Right renal pelvis (tissue), 4 donors: ENCODE measurements around the gene FBLN2. TPM values are rescaled to one million over a fixed set of nuclear protein-coding genes. Genes with fewer than 3 reads are reported as not detected.

Experiments used
- DNase-seq, 4 donors: peaks; one replicate each; pipeline ENCODE4 v3.0.0-alpha.2; 2013; ENCODE audit warnings: low read depth in 4 of 4, low spot score in 3 of 4, missing footprints in 1 of 4
- polyA plus RNA-seq, 4 donors: library from polyadenylated mRNA; unstranded; fragments of 120-200 nt; gene quantifications; one replicate each; pipeline ENCODE4 v1.2.1, GENCODE V29; 2013; ENCODE audit not compliant: insufficient read length in 4 of 4

FBLN2 gene
- polyA plus RNA-seq, 4 donors = 24.6 to 47.3 (median 28.5) TPM

DNA sequence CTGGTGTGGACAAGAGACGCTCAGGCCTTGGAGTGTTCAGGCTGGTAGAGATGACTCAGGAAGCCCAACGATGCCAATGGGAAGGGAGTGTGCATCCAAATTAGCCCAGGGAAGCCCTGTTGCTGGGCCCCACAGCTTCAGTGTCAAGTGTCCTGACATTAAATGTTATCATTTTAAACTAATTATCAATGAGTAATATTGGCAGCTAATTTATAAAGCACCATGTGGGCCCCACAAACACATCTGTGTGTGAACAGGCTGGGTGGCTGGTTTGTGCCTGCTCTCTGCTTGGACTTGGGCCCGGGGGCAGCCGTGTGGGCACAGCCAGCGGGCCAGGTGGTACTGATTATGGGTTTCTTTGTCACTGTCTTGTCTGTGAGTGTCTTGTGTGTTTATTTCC, 15.0 kb downstream of the FBLN2 start:
- DNase-seq = no peak

DNA sequence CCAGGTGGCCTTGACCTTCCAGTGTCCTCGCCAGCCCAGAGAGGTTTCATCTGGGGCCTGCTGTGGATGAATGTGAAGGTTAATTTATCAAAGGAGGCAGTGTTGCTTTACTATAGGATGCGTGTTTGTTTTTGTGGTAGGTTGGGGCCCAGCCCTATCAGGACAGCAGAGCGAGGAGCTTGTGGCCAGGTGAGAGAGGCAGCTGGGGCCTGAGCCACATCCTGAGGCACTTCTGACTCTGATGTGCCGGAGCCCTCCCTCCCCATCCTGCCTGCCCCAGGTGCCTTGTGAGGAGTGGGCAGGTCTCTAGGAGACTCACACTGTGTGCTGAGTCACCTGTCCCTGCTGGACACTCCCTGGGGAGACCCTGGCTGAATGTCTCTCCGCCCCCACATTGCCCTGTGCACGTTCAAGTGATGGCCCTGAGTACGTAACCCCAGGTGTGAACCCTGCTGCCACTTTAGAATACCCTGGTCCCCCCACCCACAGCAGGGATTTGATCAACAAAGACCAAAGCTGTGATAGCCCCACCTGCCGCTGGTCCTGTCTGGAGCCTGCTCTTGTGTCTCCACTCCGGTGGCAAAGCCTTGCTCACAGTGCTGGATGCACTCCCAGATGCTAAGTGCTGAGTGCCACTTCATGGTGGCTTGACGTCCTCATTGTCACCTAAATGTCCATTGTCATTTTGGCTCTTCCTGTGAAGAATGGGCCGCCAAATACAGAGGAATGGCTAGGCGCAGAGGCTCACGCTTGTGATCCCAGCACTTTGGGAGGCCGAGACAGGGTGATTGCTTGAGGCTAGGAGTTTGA, 16.0 kb downstream of the FBLN2 start:
- no peak for DNase-seq

- DNase-seq = no peak
These were observed 16.9 kb downstream of the FBLN2 start for GRCh38 chr3:13565581-13566452.

DNA sequence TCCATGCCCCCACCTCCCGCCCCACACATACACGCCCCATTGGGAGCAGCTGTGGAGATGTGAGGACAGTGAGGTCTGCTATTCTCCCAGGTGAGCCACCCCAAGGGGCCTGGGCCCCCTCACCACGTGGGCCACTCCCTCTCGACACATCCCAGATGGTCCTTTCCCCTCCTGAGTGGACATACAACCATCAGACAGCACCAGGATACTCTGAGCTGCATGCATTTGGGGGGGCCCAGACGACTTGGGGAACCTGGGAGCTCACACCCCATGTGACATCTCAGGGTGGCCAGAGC, 17.5 kb downstream of the FBLN2 start:
- DNase-seq = no peak

GRCh38 chr3:13566769-13567310, 17.9 kb downstream of the FBLN2 start:
- DNase-seq = no peak

GRCh38 chr3:13567684-13568514, 19.0 kb downstream of the FBLN2 start:
- DNase-seq = no peak

DNA sequence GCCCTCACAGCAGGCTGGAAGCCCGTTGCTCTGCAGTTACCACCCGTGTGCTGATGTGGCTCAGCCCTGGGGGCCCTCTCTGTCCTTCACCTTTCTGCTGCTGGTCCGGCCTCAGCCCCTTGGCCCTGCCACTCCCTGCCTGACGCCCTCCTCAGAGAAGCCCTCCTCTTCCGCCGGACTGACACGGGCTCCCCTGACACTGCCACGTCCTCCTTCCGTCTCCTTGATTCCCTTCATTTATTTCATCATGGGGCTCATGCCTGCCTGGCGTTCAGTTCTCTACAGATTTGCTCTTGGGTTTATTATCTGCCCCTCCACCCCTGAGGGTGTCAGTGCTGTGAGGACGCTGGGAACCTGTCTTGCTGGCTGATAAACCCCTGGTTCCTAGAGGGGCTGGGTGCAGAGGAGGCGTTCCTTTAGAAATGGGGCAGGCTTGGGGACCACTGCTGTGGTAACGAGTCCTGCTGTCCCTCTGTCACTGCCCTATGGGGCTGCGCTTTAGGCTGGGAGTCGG, 19.6 kb downstream of the FBLN2 start:
- no peak for DNase-seq

- DNase-seq = no peak
These were observed 20.3 kb downstream of the FBLN2 start for GRCh38 chr3:13569201-13569600.

DNA sequence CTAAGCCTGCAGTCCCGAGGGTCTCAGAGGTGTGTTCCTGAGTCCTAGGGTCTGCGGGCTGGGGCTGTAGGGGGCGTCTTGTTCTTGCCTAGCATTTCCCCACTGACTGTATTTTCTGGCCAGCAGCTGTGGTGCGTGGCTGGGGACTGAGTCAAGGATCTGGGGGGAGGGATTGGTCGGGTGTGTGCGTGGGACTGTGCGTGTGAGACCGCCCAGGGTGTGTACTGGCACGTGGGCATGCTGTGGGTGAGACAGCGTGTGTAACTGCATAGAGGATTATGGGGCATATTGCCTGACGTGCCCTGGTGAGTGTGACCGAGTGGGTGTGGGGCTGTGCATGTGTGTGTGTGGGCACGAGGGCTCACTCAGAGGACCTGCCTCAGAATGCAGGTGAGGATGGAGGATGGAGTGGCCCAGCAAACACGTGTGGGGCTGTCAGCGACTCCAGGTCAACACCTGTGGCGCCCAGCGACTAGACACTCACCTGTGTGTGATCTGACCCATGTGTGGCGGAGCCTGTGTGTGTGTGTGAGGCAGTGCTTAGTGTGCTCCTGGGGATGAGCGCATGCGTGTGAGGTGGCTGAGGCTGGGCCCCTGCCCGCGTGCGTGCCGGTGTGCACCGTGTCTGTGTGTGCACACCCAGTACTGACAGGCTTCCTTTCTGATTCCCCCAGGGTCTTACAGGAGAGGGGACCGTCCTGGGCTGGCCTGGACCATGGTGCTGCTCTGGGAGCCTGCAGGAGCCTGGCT, 20.9 kb downstream of the FBLN2 start:
- DNase-seq = no peak

- no peak for DNase-seq
These were observed 21.7 kb downstream of the FBLN2 start for GRCh38 chr3:13570391-13571194.

GRCh38 chr3:13571264-13571663, 22.3 kb downstream of the FBLN2 start:
- DNase-seq = no peak

GRCh38 chr3:13571831-13572750, 23.2 kb downstream of the FBLN2 start:
- DNase-seq = no peak

DNA sequence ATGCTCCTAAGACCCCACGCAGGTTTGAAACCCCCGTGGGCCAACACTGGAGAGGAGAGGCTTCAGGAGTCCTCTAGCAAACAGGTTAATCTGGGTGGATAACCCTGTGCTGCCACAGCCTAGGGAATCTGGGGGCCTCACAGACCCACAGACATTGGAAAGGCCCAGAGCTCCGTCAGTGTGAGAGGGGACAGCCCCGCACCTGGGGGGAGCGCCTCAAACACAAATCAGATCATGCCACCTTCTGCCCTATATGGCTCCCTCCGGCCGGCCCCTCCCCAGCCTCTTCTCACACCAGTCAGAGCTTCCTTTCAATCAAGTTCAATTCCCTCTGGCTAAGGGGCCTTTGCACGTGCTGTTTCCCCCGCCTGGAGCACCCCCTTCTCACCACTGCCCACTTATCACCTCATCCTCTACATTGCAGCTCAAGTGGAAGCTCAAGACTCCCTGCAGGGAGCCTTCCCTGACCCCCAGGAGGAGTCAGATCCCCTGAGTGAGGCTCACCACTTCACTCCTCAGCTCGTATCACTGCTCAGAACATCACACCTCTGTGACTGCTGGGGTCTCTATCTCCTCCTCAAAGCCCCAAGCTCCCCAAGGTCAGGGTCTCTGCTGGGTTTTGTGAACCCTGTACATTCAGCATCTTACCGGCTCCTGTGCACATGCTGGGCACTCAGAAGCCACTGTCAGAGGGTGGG, 24.1 kb downstream of the FBLN2 start:
- DNase-seq = no peak

DNA sequence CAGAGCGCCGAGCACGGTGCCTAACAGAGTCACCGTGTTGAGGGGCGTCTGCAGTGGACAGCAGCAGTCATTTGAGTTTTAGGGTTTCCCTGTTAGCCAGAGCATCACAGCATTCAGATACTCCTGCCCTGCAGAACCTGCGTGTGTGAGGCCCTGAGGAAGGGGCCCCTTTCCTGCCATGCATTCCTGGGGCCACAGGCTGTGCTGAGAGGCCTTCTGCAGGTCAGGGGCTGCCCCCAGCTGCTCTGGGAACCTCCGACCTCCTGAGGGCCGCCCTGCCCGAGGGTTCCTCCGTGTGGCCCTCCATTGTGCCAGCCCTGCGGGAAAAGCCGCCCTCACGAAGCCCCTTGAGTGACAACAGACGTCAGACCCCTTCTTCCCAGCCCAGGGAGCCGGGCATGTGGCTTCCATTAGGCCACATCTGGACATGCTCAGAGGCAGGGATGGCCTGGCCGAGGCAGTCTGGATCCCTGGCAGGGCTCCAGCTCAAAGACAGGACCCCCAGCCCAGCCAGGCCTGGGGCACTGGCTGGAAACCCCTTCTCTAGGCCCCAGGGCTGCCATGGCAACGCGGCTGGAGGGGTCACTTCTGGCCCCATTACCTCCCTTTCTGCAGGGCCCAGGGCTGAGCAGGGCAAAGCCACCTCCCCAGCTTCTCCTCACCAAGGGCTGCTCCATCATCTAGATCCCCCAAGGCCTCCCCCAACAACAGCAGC, 25.3 kb downstream of the FBLN2 start:
- no peak for DNase-seq

- DNase-seq = no peak
These were observed 26.0 kb downstream of the FBLN2 start for GRCh38 chr3:13574798-13575451.

GRCh38 chr3:13575459-13576061, 26.6 kb downstream of the FBLN2 start:
- no peak for DNase-seq
